Activated T-cell treated with anti-CD3 and anti-CD28 coated beads for 1 hour (primary cell): ENCODE measurements around the gene CSPG4.
A peak's percentile ranks its signal among the peaks of the same experiment; 100 is the strongest.
"Not testable (repeated sequence)": the region's sequence is repeated elsewhere in the genome, so short reads cannot be mapped to it uniquely, and the experiment has no call there.

Experiments used
- DNase-seq: peaks from one replicate; pipeline ENCODE4 v3.0.0-alpha.2; 2020; ENCODE audit warnings: low read depth

Gene CSPG4

GRCh38 chr15:75648156-75649000 is 64.3 kb downstream of the CSPG4 start:
- DNase-seq: no peak

GRCh38 chr15:75647370-75648155 is 65.1 kb downstream of the CSPG4 start, which contains the start of gene SNX33:
SNX33 (plus strand) TSS chr15:75647912; CDS start chr15:75649103, 1,191 bp downstream.
- peak; percentile 36 for DNase-seq

- no peak for DNase-seq
Observed at GRCh38 chr15:75646944-75647364, 65.7 kb downstream of the CSPG4 start.

DNA sequence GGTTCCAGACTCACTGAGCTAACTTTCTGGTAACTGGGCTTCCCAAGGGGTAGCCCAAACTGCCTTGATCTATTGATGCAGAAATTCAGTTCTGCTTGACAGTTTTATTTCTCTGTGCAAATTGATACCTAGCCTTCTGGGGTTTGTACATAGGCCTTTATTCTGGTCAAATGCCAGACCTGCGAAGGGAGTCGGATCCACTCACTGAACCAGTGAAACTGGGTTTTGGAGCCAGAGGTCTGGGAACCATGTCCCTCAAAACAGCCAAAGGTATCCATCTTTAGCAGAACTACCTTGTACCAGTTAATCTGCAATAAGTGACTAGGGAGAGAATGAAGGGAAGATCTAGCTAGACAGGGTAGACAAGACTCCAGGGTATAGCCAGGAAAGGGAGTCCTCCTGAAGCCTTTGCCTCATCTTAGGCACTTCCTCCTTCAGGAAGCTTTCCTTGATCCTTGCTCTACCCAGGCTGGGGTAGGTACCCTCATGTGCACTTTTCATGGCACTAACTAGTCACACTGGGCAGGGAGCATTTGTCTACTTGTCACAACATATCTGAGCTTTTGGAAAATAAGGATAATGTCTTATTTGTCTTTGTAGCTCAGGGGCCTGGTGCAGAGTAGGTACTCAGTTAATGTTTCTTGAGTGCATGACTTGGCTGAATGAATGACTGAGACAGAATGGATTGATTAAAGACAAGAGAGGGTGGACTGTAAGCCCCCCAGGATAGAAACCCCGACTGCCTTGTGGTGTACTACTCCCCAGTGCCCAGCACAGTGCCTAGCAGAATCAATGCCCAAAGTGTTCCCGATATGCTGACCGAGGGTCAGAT is 66.3 kb downstream of the CSPG4 start:
- no peak for DNase-seq

GRCh38 chr15:75644376-75644775 is 68.3 kb downstream of the CSPG4 start:
- DNase-seq: no peak

DNA sequence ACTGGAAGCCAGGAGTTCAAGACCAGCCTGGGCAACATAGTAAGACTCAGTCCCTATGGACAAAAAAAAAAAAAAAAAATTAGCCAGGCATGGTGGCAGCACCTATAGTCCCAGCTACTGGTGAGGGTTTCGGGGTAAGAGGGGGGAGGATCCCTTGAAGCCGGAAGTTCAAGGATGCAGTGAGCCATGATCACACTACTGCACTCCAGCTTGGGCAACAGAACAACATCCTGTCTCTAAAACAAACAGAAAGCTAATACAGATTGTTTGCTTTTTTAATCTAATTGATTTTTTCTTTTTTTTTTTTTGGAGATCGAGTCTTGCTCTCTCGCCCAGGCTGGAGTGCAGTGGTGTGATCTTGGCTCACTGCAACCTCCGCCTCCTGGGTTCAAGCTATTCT is 71.0 kb downstream of the CSPG4 start:
- no peak for DNase-seq

- no peak for DNase-seq
Observed at GRCh38 chr15:75641179-75641503, 71.5 kb downstream of the CSPG4 start.

GRCh38 chr15:75640483-75641178 is 72.0 kb downstream of the CSPG4 start:
- peak; percentile 39 for DNase-seq

DNA sequence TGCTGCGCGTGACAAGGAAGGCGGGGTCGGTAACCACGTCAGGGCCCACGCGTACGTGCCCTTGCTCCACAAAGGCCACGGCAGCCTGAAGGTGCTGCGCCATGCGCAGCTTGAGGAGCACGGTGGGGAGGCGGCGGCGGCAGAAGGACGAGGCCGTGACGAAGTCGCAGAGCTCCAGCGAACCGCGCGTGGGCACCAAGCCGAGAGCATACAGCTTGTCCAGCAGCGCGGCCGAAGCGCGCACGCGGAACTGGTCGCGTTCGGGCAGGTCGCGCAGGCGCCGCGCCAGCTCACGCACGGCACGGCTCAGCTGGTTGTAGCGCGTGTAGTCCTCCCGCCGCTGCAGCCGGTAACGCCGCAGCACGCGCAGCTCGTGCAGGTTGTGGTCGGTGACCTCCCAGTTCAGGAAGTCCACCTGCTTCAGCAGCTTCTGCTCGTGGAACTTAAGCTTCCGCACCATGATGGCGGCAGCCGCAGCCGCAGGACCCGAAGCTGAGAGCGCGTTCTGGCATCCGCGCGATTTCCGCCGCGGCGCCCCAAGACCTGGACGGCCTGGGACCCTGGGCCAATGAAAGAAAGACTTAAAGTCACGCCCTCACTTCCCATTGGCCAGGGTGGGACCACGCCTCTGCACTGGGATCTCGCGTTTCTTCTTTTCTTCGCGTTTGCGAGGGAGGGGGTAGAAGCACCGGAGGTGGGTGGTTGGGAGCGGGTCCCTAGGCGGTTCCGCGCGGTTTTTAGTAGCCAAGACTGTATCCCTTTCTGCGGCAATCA is 72.8 kb downstream of the CSPG4 start, which contains the start of gene IMP3:
TSS of gene IMP3 (minus strand) at position 516 of the 774 bp plus-strand sequence. CDS start at position 460, 56 bp downstream.
- peak; percentile 86 for DNase-seq

DNA sequence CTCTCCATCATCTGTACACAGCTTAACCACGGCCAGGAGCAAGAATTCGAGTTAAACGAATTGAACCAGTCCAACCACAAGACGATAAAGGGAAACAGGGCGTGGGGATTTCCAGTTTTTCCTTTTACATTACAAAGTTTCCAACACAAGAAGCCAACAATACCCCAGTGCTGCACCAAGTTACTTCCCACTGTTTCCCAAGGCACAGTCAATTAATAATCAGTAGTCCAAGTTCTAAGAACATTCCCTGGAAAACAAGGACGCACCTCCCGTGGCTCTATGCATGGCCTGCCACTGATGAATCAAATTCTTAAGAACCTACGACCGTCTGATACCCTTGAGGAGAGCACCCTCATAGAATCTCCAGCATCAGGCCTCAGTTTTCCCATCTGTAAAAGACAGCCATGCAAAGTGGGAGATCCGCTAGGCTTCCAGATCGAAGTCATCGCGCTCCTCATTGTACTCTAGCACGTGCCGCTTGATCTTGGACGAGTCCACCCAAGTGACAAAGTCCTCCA is 73.4 kb downstream of the CSPG4 start:
- DNase-seq: no peak

- DNase-seq: no peak
Observed at GRCh38 chr15:75637245-75638009, 75.2 kb downstream of the CSPG4 start.

DNA sequence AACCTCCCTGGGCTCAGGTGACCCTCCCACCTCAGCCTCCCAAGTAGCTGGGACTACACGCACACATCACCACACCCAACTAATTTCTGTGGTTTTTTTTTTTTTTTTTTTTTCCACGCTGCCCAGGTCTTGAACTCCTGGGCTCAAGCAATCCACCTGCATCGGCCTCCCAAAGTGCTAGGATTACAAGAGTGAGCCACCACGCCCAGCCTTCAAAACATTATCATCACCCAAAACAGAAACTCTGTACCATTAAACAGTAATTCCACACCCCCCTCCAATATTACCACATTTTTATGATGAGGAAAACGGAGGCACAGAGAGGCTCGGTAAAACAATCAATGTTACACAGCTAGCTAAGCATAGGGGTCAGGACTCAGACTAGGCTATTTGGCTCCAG is 76.6 kb downstream of the CSPG4 start:
- DNase-seq: no peak

DNA sequence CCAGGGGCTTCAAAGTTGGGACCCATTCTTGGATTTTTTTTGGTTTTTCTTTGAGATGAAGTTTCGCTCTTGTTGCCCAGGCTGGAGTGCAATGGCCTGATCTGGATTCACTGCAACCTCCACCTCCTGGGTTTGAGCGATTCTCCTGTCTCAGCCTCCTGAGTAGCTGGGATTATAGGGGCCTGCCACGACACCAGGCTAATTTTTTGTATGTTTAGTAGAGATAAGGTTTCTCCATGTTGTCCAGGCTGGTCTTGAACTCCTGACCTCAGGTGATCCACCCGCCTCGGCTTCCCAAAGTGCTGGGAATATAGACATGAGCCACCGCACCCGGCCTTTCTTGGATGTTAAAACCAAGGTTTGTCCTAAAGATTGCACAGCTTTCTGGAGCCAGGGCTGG is 78.7 kb downstream of the CSPG4 start:
- DNase-seq: not testable (repeated sequence)

DNA sequence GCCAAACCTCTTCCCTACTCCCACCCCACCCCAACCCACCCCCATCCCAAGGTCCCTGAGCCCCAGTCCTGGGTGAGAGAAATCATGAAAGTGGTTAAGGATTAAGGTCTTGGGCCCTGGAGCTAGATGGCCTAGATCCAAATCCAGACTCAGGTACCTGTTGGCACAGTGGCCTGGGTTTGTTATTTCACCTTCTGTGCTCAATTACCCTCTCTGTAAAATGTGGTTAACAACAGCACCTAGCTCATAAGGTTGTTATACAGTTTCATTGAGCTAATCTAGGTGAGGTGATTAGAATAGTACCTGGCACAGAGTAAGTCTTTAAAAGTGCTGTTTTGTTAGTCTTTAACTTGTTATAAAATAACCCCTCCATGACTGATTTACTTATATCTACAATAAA is 80.7 kb downstream of the CSPG4 start:
- DNase-seq: no peak

DNA sequence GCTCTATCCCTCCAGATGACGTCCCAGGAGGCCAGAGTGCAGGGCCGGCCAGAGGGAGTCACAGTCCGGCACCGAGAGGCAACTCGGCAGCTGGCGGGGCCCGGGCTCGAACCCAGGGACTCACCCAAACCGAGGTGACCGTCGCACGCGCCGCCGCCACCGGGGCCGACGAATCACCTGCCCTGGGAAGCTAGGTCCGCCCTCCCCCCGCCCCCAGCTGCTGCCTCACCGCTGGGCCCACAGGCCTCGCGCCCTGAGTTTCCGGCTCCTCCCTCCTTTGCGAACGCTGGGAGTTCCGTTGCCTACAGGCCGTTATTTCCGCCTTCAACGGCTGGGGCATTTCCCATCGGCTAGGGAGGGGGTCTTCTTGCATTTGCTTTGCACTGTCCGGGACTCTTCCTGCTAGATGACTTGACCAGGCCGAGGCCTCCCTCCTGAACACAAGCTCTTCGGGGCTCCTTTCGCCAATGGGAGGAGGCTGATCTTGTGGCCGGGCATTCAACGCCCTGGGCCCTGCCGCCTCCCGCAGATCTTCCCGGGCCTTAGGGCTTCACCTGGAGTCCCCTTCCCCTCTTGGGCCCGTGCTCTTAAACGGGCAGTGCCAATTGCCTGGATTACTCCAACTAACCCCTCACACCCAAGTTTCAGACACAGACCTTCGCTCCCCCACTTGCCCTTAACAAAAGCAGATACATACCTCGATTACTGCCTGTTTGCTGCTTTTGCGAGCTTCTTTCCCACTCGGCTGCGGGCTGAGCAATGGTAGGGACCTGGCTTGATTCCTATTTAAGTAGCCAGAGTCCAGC is 86.9 kb downstream of the CSPG4 start, which contains the start of gene SNUPN:
TSS of gene SNUPN (minus strand) at position 184 of the 806 bp plus-strand sequence. CDS start 4,674 bp downstream, outside the sequence.
- DNase-seq: peak; percentile 88
